DMS79 (cell line): Measurements from ENCODE around the gene TMEM120B.
A peak's percentile ranks its signal among the peaks of the same experiment; 100 is the strongest.

ENCODE experiments used
- DNase-seq: peaks from one replicate; lab custom pipeline; 2025; lab: John Stamatoyannopoulos, UW

TMEM120B gene

GRCh38 chr12:121804417-121805111 lies 92.0 kb downstream of the TMEM120B start:
- DNase-seq = no peak

DNA sequence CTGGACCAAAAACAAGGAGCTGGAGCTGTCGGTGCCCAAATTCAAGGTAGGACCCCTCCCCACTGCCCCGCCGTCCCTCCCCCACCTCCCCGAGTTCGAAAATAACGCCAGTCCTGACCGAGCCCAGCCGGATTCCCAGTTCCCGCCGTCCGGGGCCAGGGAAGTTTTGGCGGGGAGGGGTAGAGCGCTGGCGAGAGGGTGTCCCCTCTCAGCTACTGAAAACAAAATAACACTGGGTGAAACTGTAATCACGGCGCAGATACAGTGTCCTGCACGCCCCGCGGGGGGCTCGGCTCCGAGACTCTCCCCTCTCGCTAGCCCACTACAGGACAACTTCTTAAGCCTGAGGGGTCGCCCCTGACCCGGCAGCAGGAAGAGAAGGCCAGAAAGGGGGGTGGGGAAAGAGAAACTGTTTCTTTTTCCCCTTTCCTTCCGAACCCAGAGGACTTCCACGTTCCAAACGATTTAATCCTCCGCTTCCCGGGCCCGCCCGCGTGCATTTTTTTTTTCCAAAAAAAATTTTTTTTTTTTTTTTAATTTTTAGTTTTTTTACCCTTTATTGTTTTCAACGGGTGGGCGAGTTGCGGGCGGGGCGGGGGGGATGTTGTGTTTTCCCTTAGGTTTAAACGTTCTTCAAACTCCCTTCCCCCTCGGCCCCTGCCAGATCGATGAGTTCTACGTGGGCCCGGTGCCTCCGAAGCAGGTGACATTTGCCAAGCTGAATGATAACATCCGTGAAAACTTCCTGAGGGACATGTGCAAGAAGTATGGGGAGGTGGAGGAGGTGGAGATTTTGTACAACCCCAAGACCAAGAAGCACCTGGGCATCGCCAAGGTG lies 92.8 kb downstream of the TMEM120B start:
- no peak for DNase-seq

DNA sequence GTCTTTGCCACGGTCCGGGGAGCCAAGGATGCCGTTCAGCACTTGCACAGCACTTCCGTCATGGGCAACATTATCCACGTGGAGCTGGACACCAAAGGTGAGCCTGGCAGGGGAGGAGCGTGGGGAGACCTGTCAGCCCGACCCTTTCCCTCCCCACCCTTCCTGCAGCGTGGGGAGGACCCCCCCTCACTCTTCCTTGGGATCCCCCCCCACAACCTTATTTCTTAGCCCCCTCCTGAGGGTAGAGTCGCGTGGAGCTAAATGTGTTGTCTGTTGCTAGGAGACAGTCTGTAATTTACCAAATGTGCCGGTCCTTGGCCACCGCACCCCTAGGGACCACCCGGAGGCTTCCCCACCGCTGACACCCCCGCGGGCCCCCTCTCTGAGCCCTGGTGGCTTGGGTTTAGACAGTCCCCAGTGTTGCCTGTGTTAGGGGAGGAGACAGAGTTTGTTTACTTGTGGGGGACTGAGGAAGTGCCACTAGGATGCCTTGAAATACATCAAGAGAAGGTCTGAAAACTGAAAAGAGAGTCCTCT lies 93.5 kb downstream of the TMEM120B start:
- DNase-seq = no peak

- DNase-seq = no peak
Measured at GRCh38 chr12:121806546-121807423, 94.2 kb downstream of the TMEM120B start.

GRCh38 chr12:121807642-121808347 lies 95.2 kb downstream of the TMEM120B start:
- no peak for DNase-seq

DNA sequence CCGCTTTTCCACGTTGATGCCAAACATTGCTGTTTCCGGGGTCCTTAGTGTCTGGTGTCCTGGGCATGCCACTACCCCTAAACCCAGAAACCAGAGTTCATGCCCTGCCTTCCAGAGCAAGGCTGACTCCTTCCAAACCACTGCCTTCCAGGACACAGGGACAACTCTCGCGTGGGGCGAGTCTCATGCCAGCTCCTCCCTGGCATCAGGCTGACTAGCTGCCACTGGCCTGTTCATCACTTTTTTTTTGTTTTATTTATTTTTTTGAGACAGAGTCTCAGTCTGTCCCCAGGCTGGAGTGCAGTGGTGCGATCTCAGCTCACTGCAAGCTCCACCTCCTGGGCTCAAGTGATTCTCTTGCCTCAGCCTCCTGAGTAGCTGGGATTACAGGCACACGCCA lies 96.1 kb downstream of the TMEM120B start:
- no peak for DNase-seq

GRCh38 chr12:121809712-121810116 lies 97.2 kb downstream of the TMEM120B start:
- no peak for DNase-seq

DNA sequence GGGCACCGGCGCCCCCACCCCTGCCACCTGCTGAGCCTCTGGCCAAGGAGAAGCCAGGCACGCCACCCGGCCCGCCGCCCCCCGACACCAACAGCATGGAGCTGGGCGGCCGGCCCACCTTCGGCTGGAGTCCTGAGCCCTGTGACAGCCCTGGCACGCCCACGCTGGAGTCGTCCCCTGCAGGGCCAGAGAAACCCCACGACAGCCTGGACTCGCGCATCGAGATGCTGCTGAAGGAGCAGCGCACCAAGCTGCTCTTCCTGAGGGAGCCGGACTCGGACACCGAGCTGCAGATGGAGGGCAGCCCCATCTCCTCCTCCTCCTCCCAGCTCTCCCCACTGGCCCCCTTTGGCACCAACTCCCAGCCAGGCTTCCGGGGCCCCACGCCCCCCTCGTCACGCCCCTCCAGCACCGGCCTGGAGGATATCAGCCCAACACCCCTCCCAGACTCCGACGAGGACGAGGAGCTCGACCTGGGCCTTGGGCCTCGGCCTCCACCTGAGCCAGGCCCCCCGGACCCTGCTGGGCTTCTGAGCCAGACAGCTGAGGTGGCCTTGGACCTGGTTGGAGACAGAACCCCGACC lies 97.8 kb downstream of the TMEM120B start:
- no peak for DNase-seq

- DNase-seq = no peak
Measured at GRCh38 chr12:121810833-121811433, 98.4 kb downstream of the TMEM120B start.

- DNase-seq = peak; percentile 13
Measured at GRCh38 chr12:121811434-121812319, 99.1 kb downstream of the TMEM120B start.

- DNase-seq = no peak
Measured at GRCh38 chr12:121812320-121812871, 99.8 kb downstream of the TMEM120B start.

DNA sequence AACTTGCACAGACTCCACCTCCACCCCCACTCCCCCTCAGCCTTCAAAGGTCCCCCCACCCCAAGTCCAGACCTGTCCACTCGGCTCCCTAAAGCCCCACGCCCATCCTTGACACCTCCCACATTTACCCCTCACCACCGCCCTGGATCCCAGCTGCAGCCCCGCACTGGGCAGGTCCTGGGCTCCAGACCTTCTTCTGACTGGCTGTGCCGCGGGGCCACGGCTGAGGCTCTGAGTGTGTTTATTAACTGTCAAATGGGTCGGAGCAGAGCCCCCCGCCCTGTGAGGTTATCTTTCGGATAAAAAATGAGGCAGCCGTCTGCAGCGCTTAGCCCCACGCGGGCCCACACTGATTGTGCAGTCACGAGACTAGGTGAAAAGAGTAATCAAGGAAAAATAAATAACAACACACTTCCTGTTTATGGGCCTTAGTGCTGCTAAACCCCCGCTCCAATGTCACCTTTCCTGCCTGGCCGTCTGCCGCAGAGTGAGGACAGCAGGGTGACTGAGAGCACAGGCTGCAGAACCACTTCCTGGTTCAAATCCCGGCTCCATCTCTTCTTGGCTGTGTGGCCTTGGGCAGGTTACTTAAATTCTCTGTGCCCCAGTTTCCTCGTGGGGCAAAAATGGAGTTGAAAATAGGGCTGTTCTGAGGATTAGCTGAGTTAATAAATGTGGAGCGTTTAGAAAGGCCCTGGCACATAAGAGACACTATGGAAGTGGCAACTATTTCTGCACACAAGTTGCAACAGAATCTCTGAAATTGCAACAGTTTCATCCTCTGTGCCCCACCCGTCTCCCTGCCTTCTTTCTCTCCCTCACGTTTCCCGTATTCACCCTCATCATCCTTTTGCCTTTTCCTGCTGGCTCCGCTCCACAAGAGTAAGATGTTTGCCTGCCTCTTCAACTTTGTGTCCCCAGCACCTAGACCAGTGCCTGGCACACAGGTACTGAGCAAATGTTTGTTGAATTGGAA lies 100.7 kb downstream of the TMEM120B start:
- no peak for DNase-seq

- DNase-seq = no peak
Measured at GRCh38 chr12:121813951-121814350, 101.4 kb downstream of the TMEM120B start.

DNA sequence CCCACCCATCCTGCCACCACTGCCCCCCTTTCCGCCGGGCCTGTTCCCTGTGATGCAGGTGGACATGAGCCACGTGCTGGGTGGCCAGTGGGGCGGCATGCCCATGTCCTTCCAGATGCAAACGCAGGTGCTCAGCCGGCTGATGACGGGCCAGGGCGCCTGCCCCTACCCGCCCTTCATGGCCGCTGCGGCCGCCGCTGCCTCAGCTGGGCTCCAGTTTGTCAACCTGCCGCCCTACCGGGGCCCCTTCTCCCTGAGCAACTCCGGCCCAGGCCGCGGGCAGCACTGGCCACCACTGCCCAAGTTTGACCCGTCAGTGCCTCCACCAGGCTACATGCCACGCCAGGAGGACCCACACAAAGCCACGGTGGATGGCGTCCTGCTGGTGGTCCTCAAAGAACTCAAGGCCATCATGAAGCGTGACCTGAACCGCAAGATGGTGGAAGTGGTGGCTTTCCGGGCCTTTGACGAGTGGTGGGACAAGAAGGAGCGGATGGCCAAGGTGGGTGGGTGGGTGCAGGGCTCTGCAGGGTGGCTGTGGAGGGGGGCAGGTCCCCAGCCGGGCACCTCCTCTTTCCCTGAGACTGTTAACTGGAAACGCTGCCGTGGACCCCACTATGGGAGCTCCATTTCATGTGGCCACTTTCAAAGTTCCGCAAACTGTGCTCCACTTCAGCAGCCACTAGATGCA lies 102.0 kb downstream of the TMEM120B start:
- DNase-seq = no peak

GRCh38 chr12:121815263-121815662 lies 102.7 kb downstream of the TMEM120B start:
- no peak for DNase-seq

- DNase-seq = no peak
Measured at GRCh38 chr12:121816925-121817647, 104.5 kb downstream of the TMEM120B start.

DNA sequence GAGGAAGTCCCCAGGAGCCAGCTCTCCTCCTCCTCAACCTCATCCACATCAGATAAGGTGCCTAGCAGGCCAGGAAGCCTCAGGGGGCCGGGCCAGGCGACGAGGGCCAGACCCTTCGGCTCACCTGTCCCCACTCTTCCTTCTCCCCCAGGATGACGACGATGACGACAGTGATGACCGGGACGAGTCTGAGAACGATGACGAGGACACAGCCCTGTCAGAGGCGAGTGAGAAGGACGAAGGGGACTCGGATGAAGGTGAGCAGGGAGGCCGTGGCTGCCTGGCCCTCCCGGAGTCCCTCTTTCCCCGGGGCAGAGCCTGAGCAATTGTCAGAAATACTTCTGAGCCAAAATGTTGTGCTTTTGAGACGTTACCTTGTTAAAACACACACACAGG lies 105.1 kb downstream of the TMEM120B start:
- no peak for DNase-seq
